ENCODE data around the gene GRIN3B.

GRCh38 chr19:971795-972194 lies 28.4 kb upstream of the GRIN3B start:
- TF ChIP-seq JUN (IDR thresholded peaks at IDR 0.05; ENCODE audit: borderline replicate concordance, low read depth, low read length) (no peak), JUN (CRISPR knock-in tag; IDR thresholded peaks at IDR 0.05; ENCODE audit: borderline replicate concordance) (no peak), CREM (IDR thresholded peaks at IDR 0.05; ENCODE audit: low read depth) (no peak), RNF2 (IDR thresholded peaks at IDR 0.05) (no peak), NBN (IDR thresholded peaks at IDR 0.05; ENCODE audit: low read depth) (no peak), ZNF76 (CRISPR knock-in tag; IDR thresholded peaks at IDR 0.05; ENCODE audit: borderline replicate concordance) (no peak), RFX5 (IDR thresholded peaks at IDR 0.05; ENCODE audit: low read depth, low read length) (no peak), NRF1 (conservative IDR thresholded peaks at IDR 0.05 in 1 of 2, IDR thresholded peaks at IDR 0.05 in 1 of 2) (no peak), JUND (IDR thresholded peaks at IDR 0.05; ENCODE audit: borderline replicate concordance, low read depth, low read length) (no peak), JUND (tag; IDR thresholded peaks at IDR 0.05; ENCODE audit: borderline replicate concordance, low read depth, low read length) (no peak), POLR2A (conservative IDR thresholded peaks at IDR 0.05) (no peak)
- TF ChIP-seq, protein P1, sequence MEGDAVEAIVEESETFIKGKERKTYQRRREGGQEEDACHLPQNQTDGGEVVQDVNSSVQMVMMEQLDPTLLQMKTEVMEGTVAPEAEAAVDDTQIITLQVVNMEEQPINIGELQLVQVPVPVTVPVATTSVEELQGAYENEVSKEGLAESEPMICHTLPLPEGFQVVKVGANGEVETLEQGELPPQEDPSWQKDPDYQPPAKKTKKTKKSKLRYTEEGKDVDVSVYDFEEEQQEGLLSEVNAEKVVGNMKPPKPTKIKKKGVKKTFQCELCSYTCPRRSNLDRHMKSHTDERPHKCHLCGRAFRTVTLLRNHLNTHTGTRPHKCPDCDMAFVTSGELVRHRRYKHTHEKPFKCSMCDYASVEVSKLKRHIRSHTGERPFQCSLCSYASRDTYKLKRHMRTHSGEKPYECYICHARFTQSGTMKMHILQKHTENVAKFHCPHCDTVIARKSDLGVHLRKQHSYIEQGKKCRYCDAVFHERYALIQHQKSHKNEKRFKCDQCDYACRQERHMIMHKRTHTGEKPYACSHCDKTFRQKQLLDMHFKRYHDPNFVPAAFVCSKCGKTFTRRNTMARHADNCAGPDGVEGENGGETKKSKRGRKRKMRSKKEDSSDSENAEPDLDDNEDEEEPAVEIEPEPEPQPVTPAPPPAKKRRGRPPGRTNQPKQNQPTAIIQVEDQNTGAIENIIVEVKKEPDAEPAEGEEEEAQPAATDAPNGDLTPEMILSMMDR (IDR thresholded peaks at IDR 0.05 in 2 of 3, conservative IDR thresholded peaks at IDR 0.05 in 1 of 3; ENCODE audit: insufficient read depth in 2 of 3, low read depth in 1 of 3, low read length in 3 of 3) = no peak

Data from K562 (cell line).